Measurements from ENCODE around the gene LRFN3. TPM values are rescaled to one million over a fixed set of nuclear protein-coding genes. Genes with fewer than 3 reads are reported as not detected.

LRFN3 gene
- total and polyA plus RNA-seq, 4 donors: 0.89 to 8.4 (median 2.1) TPM

DNA sequence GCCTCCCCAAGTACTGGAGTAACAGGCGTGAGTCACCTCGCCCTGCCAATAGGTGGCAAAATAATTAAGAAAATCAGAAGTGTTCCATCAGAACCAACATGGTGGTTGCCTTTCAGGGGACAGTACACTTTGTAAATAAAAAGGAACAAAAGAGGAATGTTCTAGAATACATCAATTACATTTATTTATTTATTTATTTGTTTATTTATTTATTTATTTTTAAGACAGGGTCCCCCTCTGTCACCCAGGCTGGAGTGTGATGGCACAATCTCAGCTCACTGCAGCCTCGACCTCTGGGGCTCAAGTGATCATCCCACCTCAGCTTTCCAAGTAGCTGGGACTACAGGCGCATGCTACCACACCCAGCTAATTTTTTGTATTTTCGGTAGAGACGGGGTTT is 15.2 kb upstream of the LRFN3 start:
- 86% methylated on average over 6 of the region's 6 CpGs for WGBS

DNA sequence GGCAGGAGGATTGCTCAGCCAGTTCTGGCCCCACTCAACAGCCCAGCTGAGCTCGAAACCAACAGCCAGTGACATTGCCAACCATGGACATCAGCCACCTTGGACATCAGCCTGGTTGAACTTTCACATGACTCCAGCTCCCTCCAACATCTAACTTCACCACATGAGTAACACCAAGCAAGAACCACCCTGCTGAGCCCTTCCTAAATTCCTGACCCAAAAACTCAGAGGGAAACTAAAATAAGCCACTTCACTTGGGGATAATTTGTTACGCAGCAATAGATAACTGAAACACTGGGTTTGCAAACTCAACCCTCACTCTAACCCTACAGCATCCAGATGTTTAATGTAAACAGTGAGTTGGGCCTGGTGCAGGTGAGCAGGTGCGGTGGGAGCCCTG is 10.7 kb upstream of the LRFN3 start:
- no peak for DNase-seq (ENCODE audit: low spot score)
- Histone ChIP-seq H3K9me3 (ENCODE audit: control insufficient read depth in 4 of 4, low read length in 3 of 4) (peaks cover 0 to 4% (median 0%) of the 10 kb centered on the region in 4 donors), H3K36me3 (ENCODE audit: control insufficient read depth in 4 of 4, insufficient read depth in 3 of 4, low read depth in 1 of 4, low read length in 3 of 4) (no peaks in the 10 kb centered on the region), H3K4me3 (ENCODE audit: low read depth in 1 of 3, low read length in 3 of 3) (no peak overlapping the region), H3K9ac (ENCODE audit: low read depth in 1 of 2, low read length in 2 of 2) (no peak overlapping the region), H3K4me1 (ENCODE audit: control insufficient read depth in 4 of 4, insufficient read depth in 4 of 4, low read length in 3 of 4) (no peaks in the 10 kb centered on the region), H3K27ac (ENCODE audit: low read depth in 1 of 2, low read length in 2 of 2) (no peak overlapping the region), H3K27me3 (ENCODE audit: control insufficient read depth in 4 of 4, insufficient read depth in 4 of 4, low read length in 3 of 4) (peaks cover 0 to 4% (median 0%) of the 10 kb centered on the region in 4 donors)
- WGBS: 89% methylated on average over 3 of the region's 3 CpGs
- TF ChIP-seq, protein P1, sequence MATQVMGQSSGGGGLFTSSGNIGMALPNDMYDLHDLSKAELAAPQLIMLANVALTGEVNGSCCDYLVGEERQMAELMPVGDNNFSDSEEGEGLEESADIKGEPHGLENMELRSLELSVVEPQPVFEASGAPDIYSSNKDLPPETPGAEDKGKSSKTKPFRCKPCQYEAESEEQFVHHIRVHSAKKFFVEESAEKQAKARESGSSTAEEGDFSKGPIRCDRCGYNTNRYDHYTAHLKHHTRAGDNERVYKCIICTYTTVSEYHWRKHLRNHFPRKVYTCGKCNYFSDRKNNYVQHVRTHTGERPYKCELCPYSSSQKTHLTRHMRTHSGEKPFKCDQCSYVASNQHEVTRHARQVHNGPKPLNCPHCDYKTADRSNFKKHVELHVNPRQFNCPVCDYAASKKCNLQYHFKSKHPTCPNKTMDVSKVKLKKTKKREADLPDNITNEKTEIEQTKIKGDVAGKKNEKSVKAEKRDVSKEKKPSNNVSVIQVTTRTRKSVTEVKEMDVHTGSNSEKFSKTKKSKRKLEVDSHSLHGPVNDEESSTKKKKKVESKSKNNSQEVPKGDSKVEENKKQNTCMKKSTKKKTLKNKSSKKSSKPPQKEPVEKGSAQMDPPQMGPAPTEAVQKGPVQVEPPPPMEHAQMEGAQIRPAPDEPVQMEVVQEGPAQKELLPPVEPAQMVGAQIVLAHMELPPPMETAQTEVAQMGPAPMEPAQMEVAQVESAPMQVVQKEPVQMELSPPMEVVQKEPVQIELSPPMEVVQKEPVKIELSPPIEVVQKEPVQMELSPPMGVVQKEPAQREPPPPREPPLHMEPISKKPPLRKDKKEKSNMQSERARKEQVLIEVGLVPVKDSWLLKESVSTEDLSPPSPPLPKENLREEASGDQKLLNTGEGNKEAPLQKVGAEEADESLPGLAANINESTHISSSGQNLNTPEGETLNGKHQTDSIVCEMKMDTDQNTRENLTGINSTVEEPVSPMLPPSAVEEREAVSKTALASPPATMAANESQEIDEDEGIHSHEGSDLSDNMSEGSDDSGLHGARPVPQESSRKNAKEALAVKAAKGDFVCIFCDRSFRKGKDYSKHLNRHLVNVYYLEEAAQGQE (IDR thresholded peaks at IDR 0.05): no peak
- TF ChIP-seq FOXA2 (IDR thresholded peaks at IDR 0.05) (no peak), RAD21 (IDR thresholded peaks at IDR 0.05) (no peak), HNF4G (IDR thresholded peaks at IDR 0.05) (no peak), JUND (IDR thresholded peaks at IDR 0.05) (no peak)
- TF ChIP-seq, protein P2, sequence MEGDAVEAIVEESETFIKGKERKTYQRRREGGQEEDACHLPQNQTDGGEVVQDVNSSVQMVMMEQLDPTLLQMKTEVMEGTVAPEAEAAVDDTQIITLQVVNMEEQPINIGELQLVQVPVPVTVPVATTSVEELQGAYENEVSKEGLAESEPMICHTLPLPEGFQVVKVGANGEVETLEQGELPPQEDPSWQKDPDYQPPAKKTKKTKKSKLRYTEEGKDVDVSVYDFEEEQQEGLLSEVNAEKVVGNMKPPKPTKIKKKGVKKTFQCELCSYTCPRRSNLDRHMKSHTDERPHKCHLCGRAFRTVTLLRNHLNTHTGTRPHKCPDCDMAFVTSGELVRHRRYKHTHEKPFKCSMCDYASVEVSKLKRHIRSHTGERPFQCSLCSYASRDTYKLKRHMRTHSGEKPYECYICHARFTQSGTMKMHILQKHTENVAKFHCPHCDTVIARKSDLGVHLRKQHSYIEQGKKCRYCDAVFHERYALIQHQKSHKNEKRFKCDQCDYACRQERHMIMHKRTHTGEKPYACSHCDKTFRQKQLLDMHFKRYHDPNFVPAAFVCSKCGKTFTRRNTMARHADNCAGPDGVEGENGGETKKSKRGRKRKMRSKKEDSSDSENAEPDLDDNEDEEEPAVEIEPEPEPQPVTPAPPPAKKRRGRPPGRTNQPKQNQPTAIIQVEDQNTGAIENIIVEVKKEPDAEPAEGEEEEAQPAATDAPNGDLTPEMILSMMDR (IDR thresholded peaks at IDR 0.05; ENCODE audit: low read depth, low read length, missing input control): no peak

More for the DNA sequence above, 15.2 kb upstream of the LRFN3 start:
- Histone ChIP-seq H3K27ac (ENCODE audit: low read depth in 1 of 2, low read length in 2 of 2) (no peak overlapping the region), H3K9ac (ENCODE audit: low read depth in 1 of 2, low read length in 2 of 2) (no peak overlapping the region), H3K4me3 (ENCODE audit: low read depth in 1 of 3, low read length in 3 of 3) (no peak overlapping the region), H3K36me3 (ENCODE audit: control insufficient read depth in 4 of 4, insufficient read depth in 3 of 4, low read depth in 1 of 4, low read length in 3 of 4) (no peaks in the 10 kb centered on the region), H3K9me3 (ENCODE audit: control insufficient read depth in 4 of 4, low read length in 3 of 4) (peaks cover 0 to 4% (median 0%) of the 10 kb centered on the region in 4 donors), H3K4me1 (ENCODE audit: control insufficient read depth in 4 of 4, insufficient read depth in 4 of 4, low read length in 3 of 4) (no peaks in the 10 kb centered on the region), H3K27me3 (ENCODE audit: control insufficient read depth in 4 of 4, insufficient read depth in 4 of 4, low read length in 3 of 4) (no peaks in the 10 kb centered on the region)
- DNase-seq (ENCODE audit: low spot score): no peak
- TF ChIP-seq, protein P3, sequence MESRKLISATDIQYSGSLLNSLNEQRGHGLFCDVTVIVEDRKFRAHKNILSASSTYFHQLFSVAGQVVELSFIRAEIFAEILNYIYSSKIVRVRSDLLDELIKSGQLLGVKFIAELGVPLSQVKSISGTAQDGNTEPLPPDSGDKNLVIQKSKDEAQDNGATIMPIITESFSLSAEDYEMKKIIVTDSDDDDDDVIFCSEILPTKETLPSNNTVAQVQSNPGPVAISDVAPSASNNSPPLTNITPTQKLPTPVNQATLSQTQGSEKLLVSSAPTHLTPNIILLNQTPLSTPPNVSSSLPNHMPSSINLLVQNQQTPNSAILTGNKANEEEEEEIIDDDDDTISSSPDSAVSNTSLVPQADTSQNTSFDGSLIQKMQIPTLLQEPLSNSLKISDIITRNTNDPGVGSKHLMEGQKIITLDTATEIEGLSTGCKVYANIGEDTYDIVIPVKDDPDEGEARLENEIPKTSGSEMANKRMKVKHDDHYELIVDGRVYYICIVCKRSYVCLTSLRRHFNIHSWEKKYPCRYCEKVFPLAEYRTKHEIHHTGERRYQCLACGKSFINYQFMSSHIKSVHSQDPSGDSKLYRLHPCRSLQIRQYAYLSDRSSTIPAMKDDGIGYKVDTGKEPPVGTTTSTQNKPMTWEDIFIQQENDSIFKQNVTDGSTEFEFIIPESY (IDR thresholded peaks at IDR 0.05): no peak
- TF ChIP-seq HNF4G (IDR thresholded peaks at IDR 0.05) (no peak), EGR1 (IDR thresholded peaks at IDR 0.05; ENCODE audit: low read depth in 2 of 2) (no peak), SP1 (IDR thresholded peaks at IDR 0.05) (no peak), HNF4A (conservative IDR thresholded peaks at IDR 0.05) (no peak), JUND (IDR thresholded peaks at IDR 0.05) (no peak), GABPA (IDR thresholded peaks at IDR 0.05 in 1 of 2, conservative IDR thresholded peaks at IDR 0.05 in 1 of 2) (no peak), FOXA2 (IDR thresholded peaks at IDR 0.05) (no peak), FOXA1 (IDR thresholded peaks at IDR 0.05) (no peak), NR2F2 (IDR thresholded peaks at IDR 0.05) (no peak), YY1 (IDR thresholded peaks at IDR 0.05) (no peak), RXRA (IDR thresholded peaks at IDR 0.05) (no peak), TAF1 (conservative IDR thresholded peaks at IDR 0.05) (no peak)
- TF ChIP-seq, protein P2 (IDR thresholded peaks at IDR 0.05; ENCODE audit: low read depth, low read length, missing input control): no peak
- TF ChIP-seq, protein P1 (IDR thresholded peaks at IDR 0.05): no peak
- TF ChIP-seq, protein P4, sequence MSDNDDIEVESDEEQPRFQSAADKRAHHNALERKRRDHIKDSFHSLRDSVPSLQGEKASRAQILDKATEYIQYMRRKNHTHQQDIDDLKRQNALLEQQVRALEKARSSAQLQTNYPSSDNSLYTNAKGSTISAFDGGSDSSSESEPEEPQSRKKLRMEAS (IDR thresholded peaks at IDR 0.05): no peak
- TF ChIP-seq, protein P5, sequence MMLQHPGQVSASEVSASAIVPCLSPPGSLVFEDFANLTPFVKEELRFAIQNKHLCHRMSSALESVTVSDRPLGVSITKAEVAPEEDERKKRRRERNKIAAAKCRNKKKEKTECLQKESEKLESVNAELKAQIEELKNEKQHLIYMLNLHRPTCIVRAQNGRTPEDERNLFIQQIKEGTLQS (IDR thresholded peaks at IDR 0.05): no peak

Data from liver (tissue), 9 donors.